ENCODE data around the gene MAN1A1.

Gene MAN1A1

DNA sequence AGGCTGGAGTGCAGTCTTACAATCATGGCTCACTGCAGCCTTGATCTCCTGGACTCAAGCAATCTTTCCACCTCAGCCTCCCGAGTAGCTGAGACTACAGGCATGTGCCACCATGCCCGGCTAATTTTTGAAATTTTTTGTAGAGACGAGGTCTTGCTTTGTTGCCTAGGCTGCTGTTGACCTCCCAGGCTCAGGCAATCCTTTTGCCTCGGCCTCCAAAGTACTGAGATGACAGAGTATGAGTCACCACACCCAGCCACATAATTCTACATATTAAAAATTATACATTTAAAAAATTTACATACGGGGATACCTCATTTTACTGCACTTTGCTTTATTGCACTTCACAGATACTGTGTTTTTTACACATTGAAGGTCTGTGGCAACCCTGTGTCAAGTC, 115.1 kb downstream of the MAN1A1 start:
- no peak for DNase-seq (ENCODE audit: low read depth)

DNA sequence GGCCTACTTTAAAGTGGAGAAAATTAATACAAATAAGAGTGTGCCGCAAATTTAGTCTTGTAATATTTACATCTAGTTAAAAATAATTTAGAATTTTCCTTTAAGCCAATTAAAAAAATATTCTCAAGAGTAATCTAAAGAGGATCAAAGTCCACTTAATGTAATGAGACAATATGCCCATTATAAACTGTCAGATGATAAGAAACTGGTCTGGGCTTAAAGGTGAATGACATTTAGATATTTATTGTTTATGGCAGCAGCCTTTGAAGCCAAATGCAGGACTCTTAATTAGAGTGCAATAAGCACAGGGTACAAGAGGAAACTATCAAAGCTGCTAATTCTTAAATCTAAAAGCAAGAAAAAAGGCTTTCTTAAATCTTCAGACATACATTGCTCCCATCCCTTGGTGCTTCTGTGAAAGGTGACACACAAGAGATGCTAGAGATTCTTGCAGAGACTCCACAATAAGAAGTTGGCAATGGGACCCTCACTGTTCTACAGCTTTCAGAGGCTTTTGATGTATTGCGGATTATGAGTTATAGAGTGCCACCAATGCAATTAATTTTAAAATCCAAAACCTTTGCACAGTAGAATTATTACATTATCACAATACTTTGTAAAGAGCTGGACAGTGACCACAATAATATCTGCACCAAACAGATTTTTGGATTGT, 116.1 kb downstream of the MAN1A1 start:
- no peak for DNase-seq (ENCODE audit: low read depth)

DNA sequence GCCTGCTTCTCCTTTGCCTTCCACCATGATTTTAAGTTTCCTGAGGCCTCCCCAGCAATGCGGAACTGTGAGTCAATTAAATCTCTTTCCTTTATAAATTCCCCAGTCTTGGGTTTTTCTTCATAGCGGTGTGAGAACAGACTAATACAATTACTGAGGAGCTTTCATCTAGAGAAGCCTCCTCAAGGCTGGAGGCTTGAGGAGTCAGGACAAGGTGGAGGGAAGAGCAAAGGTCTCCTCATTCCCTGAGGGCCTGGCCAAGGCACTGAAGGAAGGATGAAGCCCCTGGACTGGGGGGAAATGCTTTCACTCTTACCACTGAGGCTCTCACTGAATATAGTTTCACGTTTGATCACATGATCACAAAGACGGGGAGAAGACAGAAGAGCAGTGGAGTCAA, 118.2 kb downstream of the MAN1A1 start:
- no peak for DNase-seq (ENCODE audit: low read depth)

DNA sequence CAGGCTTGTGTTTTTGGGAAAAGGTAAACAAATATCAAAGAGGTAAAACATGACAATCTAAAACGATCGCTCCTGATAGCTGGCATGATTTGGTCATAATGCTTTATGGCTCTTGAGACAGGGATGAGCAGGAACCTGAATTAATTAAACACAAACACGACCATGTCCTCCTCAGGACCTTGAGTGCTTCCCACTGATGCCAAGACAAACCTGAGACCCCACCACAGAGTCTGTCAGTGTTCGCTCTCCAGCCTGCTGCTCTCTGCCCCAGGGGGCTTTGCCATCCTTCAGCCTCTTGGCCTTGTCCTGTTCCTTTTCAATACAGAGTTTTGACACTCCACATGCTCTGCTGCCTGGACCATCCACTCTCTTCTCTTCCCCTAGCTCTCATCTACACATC, 119.4 kb downstream of the MAN1A1 start:
- no peak for DNase-seq (ENCODE audit: low read depth)

DNA sequence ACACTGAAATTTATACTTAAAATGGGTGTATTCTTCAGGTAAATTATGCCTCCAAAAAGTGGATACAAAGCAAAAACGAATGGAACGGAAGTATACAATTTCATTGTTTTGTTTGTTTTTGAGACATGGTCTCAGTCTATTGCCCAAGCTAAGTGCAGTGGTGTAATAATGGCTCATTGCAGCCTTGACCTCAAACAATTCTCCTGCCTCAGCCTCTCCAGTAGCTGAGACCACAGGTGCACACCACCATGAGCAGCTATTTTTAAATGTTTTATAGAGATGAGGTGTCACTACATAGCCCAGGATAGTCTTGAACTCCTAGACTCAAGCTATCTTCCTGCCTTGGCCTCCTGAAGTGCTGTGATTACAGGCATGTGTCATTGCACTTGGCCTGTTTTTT, 122.2 kb downstream of the MAN1A1 start:
- DNase-seq (ENCODE audit: low read depth), result no peak

DNA sequence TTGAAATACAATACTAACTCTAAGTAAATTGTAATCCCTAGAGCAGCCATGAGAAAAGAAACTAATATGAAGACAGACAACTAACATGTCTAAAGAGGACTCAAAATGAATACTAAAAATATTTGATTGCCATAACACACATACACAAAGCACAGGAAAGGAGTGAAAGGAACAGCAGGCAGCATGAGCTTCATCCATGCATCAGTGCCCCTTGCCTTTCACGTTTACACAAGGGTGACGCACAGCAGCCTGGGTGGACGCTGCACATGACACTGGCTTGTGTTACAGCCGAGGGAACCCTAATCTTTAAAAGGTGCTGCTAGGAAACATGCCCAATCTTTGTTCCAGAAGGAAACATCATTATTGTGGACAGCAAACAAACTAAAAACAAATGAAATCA, 123.5 kb downstream of the MAN1A1 start:
- DNase-seq (ENCODE audit: low read depth), result no peak

DNA sequence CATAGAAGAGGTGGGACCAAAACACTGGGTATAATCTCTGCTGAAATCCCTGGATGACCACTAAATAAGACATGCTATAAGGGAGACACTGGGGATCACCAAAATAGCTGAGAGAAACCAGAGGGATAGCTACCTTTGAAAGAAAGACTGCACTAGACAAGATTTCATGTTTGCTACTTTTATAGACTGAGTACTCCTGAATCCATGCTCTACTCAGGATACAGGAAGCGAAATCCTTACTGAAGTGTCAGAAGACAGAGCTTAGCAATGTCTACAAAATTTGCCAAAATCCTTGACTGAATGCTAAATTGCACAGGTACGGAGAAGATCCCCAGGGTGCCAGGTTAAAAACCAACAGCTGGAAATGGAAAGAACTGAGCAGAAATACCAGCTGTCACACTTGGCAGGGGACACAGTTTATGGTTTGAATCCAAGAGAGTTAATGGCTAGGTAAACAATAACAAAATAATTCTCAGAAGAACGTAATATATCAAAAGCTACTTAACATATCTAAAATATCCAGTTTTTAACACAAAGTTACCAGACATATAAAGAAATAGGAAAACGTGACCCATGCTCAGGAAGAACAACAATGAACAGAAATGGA, 125.4 kb downstream of the MAN1A1 start:
- DNase-seq (ENCODE audit: low read depth), result no peak

DNA sequence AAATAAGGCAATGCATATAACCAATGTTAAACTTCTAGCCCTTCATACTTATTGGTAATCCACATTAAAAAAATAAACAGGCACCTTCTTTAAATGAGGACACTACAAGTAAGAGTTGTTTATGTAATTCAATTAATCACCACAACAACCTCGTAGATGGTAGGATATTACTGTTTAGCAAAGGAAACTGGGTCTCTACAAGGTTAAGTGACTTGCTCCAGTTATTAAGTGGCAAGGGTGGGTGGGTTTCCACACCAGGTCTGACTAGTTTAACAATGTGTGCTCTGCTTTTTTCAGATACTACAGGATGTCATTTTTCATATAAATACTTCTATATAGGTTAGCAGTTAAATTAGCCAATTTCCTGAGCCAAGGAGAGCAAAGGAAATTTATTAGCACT, 129.1 kb downstream of the MAN1A1 start:
- DNase-seq (ENCODE audit: low read depth), result no peak

DNA sequence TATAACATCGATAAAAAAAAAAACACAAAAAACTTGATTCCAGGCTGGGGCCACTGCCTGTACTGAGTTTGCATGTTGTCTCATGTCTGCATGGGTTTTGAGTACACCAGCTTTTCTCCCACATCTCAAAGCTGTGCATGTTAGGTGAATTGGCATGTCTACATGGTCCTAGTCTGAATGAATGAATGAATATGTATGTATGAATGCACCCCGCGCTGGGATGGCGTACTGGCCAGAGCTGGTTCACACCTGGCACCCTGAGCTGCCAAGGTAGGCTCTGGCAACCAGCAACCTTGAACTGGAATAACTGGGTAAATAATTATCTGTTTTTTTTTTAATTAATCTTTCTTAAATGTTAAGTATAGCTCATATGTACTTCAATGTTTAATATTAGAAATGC, 131.0 kb downstream of the MAN1A1 start:
- DNase-seq (ENCODE audit: low read depth), result no peak

DNA sequence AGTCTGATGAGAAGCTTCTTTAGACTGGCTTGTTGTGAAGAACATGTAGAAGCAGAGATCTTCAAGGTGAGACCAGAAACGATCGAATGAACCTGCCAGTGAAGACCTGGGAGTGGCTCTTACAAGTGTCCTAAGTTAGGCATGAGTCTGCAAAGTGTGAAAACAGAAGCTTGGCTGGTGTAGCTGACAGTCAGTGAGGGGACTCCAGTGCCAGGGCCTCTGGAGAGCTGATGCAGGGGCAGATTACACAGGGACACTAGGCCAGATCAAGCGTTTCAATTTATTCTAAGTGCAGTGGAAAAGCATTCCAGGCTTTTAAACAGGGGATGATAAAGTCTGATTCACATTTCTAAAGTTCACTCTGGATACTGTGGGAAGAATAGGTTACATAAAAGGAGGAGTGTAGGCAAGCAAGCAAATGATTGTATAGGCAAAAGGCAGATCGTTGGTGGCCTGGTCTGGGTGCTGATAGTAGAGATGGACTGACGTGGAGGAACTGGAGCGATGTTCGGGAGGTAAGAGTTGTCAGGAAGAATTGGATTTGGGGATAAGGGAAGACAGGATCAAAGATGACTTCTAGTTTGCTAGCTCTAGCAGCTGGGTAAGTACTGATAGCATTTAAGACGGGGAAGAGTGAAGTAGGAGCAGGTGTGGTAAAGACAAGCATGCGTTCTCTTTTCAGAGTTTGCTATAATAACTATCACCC, 133.5 kb downstream of the MAN1A1 start:
- no peak for DNase-seq (ENCODE audit: low read depth)

DNA sequence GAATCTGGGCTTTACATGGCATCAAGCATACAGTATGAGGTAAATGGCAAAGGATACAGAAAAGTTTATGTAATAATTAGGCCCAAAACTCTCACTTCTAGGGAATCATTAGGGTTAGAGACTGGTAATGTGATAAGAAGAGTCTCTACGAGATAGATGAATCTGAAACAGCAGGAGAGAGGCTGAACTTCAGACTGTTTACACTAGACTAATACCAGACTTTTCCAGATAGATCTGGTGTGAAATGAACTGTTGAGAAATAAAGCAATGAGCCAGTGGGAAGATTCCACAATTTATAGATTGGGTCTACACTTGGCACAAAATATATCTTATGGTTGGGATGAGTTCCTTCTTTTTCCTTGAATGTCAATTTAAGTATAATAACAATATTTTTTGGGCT, 134.3 kb downstream of the MAN1A1 start:
- DNase-seq (ENCODE audit: low read depth), result no peak

DNA sequence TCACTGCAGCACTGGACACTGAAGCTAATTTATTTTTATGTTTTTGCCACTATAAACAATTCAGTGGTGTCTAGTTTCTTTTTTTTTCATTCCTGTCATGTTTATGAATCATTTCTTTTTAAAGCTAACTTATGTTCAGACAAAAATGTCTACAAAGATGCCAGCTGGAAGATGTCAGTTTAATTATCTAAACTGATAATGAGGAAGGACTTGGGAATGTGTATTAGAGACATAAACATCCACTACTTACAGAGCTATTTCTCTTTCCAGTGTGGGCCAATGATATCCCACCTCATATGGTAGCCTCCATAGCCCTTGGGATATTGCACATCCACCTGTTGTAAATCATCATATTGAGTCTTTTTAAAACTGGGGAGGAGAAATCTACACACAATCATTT, 139.0 kb downstream of the MAN1A1 start:
- DNase-seq (ENCODE audit: low read depth), result no peak

DNA sequence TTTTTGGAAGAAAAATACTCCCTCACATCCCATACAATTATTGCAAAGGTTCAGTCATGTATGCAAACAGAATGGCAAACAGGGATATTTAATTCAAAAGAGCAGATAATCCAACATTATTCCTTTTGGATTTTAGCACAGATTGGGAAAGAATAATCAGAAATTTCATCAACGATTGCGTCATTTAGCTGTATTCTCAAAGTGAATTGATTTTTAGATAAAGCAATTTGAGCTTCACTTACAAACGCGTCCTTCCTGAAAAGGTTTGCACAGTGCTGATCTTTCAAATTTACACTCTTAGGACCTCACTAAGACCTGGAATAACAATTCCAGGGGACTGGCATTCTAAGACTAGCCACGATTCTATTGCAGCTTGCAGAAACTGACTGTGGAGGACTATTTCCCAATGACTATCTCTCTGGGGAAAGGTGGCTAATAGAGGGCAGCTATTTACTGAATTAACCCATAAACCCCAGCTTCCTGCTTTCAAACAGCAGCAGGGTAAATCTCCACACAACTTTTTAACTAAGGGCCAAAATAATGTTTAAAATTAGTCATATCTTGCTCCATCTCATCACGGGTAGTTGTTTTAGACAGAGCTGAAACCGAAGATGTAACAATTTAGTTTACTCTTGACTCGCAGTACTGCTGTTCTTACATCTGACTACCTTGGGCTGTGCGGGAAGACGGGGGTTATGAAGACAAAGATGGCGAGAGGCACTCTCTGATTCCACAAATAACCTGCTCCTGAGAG, 139.9 kb downstream of the MAN1A1 start:
- DNase-seq (ENCODE audit: low read depth), result no peak

DNA sequence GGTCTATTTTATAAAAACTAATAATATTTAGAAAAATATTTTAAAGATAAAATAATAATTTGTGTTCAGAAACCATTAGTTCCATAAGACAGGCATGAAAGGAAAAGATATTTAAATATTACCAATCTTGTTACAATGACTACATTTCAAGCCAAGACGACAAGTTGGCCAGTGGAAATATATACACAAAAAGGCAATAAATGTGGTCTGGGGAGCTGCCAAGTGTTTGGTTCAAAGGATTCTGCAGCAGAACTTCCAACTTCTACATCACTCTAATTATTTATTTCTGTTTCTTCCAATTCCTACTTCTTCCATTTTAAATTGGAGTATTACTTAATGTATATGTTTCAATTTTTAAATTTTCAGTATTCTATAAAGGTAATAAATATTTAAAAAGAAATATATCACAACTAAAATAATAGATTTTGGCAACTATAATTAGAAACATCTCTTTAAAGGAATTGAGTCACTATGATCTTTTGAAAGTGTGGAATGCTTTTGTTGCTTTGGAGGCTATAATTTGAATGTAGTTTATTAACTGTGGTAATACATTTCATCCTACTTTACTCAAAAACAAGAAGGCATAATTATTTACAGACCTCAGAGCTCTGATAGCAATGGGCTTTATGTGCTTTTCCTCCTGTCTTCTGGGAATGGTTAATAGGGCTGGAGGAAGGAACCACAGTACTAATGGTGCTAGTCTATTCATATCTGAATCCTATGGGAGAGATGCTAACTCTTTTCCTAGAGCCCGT, 141.4 kb downstream of the MAN1A1 start:
- no peak for DNase-seq (ENCODE audit: low read depth)

DNA sequence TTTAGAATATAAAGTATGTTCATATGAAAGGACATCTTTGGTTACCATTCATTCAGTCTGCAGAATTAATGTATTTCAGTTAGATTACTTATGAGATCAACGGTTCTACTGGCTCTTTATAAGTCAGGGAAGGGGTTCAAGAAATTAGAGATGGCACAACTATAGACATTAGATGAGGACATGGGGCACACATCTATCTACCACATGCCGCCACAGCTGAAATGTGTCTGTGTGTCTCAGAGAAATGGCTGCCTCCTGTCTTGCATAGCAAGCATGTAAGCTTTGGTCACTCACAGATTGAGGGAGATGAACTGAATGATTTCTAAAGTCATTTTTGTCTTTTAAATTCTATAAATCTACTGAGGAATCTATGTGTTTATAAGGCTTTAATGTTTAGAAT, 142.2 kb downstream of the MAN1A1 start:
- no peak for DNase-seq (ENCODE audit: low read depth)

DNA sequence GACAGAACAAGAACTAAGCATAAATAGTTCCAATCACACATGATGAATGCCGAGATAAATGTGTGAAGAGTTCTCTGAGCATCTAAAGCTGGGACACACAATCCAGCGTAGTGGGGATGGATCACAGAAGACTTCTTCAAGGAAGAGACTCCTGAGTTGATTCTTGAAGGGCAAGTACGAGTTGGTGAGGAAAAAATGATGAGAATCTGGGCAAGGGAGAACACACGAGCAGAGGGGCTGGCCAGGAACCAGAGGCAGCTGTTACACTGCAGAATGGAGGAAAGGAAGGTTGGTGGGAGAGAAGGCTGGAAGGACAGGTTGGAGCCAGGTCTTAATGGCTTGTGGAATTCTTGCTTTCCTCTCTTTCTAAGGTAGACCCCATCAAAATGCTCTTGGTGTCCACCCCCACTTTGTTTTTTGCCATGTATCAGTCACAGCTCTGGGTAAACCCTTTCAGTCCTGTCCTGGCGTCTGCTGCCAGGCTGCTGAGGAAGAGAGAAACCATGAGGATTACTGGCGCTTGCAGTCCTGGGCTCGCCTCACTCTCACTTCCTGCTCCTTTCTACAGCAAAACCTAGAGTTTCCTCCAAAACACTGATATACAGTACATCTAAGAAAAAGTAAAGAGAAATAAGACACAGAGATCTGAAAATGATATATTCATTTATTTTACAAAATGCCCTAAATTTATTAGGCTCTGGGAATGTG, 143.5 kb downstream of the MAN1A1 start:
- DNase-seq (ENCODE audit: low read depth), result no peak

DNA sequence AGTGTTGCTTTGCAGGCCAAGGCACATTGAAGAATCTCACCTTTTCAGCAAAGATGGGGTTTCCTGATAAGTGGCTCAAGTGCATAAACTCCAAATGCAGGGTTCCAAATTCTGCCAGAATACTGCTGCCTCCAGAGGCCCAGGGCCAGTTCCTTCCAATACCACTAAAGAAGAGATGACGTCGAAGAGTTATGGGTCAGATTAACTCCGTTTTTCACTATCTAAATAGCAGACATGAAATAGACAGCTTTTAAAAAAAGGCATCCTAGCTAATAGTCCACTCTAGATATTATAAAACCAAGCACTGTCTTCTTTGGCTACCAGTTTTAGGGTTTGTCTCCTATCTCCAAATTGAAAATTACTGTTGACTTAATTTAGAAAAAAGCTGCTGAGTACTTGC, 144.8 kb downstream of the MAN1A1 start:
- DNase-seq (ENCODE audit: low read depth), result no peak

DNA sequence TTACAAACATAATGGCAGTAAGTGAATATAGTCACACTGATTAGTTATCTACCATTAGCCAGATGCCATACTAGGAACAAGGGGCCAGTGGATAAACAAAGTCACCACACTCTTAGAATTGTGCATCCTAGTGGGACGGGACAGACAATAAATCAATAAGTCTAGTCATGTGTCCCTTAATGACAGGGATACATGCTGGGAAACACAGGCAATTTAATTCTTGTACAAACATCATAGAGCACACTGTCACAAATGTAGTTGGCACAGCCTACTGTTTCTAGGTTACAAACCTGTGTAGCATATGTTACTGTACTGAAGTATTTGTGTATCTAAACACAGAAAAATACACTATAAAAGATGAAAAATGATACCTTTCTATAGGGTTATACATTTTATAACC, 148.1 kb downstream of the MAN1A1 start:
- no peak for DNase-seq (ENCODE audit: low read depth)

DNA sequence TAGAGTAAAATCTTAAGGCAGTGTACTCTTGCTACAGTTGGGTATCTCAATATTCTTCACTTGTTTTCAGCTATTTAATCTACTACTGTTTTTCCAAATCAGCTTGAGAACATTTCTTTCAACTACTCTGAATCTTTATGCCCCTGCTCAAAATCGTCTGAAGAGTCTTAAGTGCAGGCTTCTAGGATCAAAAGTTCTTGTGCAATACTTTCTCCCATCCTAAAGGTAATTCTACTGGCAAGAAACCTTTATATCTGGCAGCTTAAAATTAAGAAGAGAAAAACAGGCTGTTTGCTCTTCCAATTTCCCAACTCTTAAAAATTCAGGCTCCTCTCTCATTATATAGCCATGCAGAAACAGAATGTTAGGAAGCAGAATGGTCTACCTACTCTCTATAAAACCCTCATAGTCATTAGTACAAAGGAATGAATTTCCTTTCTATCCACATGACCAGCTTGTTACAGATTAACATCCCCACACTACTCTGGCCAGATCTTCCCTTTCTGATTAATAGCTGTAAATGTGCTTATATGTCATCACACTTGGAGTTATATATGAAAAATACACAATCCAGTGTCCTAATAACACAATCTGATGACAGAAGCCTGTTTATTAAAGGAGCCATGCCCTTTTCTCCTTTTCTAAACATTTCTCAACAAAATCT, 148.9 kb downstream of the MAN1A1 start:
- no peak for DNase-seq (ENCODE audit: low read depth)

DNA sequence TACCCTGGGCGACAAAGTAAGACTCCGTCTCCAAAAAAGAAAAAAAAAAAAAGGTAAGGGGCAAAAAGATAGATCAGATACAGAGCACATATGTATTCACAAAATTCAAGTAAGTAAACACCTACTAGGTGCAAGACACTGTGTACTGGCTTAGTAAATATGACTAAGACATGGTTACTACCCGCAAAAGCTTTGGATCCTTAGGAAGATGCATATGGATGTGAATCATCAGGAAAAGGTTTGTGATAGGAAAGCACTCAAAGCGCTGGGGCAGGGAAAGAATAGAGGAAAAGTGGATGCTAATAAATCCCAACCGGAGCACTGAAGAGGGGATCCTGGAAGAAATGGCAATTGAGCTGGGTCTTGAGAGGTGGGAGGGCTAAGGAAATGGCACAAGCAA, 152.3 kb downstream of the MAN1A1 start:
- DNase-seq (ENCODE audit: low read depth), result no peak

DNA sequence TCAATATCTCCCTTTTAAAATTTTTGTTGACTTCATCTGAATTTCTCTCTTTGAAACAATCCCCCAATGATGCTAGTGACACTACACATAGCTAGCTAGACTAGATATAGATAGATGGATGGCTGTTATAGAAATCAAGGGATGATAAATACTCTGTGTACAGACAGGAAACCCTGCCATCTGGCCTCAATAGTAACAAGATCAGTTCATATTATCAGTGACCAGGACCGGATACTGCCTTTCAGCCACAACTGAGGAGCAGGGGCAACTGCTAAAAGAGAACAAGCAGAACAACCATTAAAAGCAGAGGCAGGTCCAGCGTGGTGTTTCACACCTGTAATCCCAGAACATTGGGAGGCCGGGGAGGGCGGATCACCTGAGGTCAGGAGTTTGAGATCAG, 152.8 kb downstream of the MAN1A1 start:
- DNase-seq (ENCODE audit: low read depth), result no peak
